H9 (cell line): ENCODE measurements around the gene GLYATL3. TPM values are rescaled to one million over a fixed set of nuclear protein-coding genes. Genes with fewer than 3 reads are reported as not detected.

Experiments used
- DNase-seq: peaks from one replicate; pipeline ENCODE4 v3.0.0-alpha.2; 2017
- H2AFZ ChIP-seq: one replicate; pipeline ENCODE4 v1.6.1; 2013; ENCODE audit warnings: mild to moderate bottlenecking, low read length, control low read depth, moderate library complexity
- H2AK5ac ChIP-seq: 2 replicates; pipeline ENCODE4 v1.6.1; 2013; ENCODE audit warnings: low read length, control low read depth, mixed read lengths; ENCODE audit not compliant: insufficient read length
- H2BK120ac ChIP-seq: one replicate; pipeline ENCODE4 v1.6.1; 2013; ENCODE audit warnings: low read depth, mild to moderate bottlenecking, low read length, control low read depth, inconsistent platforms; ENCODE audit not compliant: poor library complexity, severe bottlenecking
- H2BK12ac ChIP-seq: 2 replicates; pipeline ENCODE4 v1.6.1; 2013; ENCODE audit warnings: low read length, control low read depth, mixed read lengths, low read depth; ENCODE audit not compliant: insufficient read length
- H2BK15ac ChIP-seq: 2 replicates; pipeline ENCODE4 v1.6.1; 2013; ENCODE audit warnings: low read depth, low read length, control low read depth
- H2BK20ac ChIP-seq: one replicate; pipeline ENCODE4 v1.6.1; 2013; ENCODE audit warnings: low read depth, mild to moderate bottlenecking, low read length, control low read depth, inconsistent platforms; ENCODE audit not compliant: poor library complexity, severe bottlenecking
- H2BK5ac ChIP-seq: 2 replicates; pipeline ENCODE4 v1.6.1; 2013; ENCODE audit warnings: low read length, control low read depth, mixed read lengths; ENCODE audit not compliant: insufficient read length
- H3K14ac ChIP-seq: 2 replicates; pipeline ENCODE4 v1.6.1; 2013; ENCODE audit warnings: low read length, control low read depth; ENCODE audit not compliant: insufficient read depth
- H3K18ac ChIP-seq: 2 replicates; pipeline ENCODE4 v1.6.1; 2013; ENCODE audit warnings: low read depth, mild to moderate bottlenecking, mixed read lengths, low read length, control low read depth; ENCODE audit not compliant: insufficient read length
- H3K23ac ChIP-seq: 2 replicates; pipeline ENCODE4 v1.6.1; 2013; ENCODE audit warnings: low read length, control low read depth, mixed read lengths, low read depth; ENCODE audit not compliant: insufficient read length
- H3K23me2 ChIP-seq: 2 replicates; pipeline ENCODE4 v1.6.1; 2013; ENCODE audit warnings: low read depth, mild to moderate bottlenecking, mixed read lengths, low read length, control low read depth; ENCODE audit not compliant: insufficient read length, poor library complexity, severe bottlenecking
- H3K27ac ChIP-seq: 2 replicates; pipeline ENCODE4 v1.5.1; 2013; ENCODE audit warnings: low read length, control low read depth, mixed read lengths, low read depth; ENCODE audit not compliant: insufficient read length
- H3K27me3 ChIP-seq: 2 replicates; pipeline ENCODE4 v1.6.1; 2013; ENCODE audit warnings: low read length, control low read depth, inconsistent platforms; ENCODE audit not compliant: insufficient read depth
- H3K4ac ChIP-seq: 2 replicates; pipeline ENCODE4 v1.6.1; 2013; ENCODE audit warnings: low read depth, mild to moderate bottlenecking, control low read depth, inconsistent platforms, low read length, moderate library complexity
- H3K4me1 ChIP-seq: 2 replicates; pipeline ENCODE4 v1.6.1; 2013; ENCODE audit warnings: low read length, control low read depth, inconsistent platforms; ENCODE audit not compliant: insufficient read depth
- H3K4me2 ChIP-seq: 2 replicates; pipeline ENCODE4 v1.6.1; 2013; ENCODE audit warnings: low read length, control low read depth, mixed read lengths; ENCODE audit not compliant: insufficient read length, insufficient read depth
- H3K56ac ChIP-seq: 2 replicates; pipeline ENCODE4 v1.6.1; 2013; ENCODE audit warnings: low read depth, mild to moderate bottlenecking, mixed read lengths, low read length, control low read depth; ENCODE audit not compliant: insufficient read length
- H3K79me1 ChIP-seq: 2 replicates; pipeline ENCODE4 v1.6.1; 2013; ENCODE audit warnings: low read depth, mild to moderate bottlenecking, moderate library complexity, low read length, control low read depth, inconsistent platforms; ENCODE audit not compliant: insufficient read depth, poor library complexity, severe bottlenecking
- H3K79me2 ChIP-seq: 2 replicates; pipeline ENCODE4 v1.6.1; 2013; ENCODE audit warnings: low read length, control low read depth, inconsistent platforms; ENCODE audit not compliant: insufficient read depth
- H3K9ac ChIP-seq: 2 replicates; pipeline ENCODE4 v1.6.1; 2013; ENCODE audit warnings: low read length, control low read depth, mixed read lengths; ENCODE audit not compliant: insufficient read length; ENCODE audit errors: extremely low read depth
- H3K9me3 ChIP-seq: one replicate; pipeline ENCODE4 v1.6.1; 2013; ENCODE audit warnings: low read depth, low read length, inconsistent platforms; ENCODE audit not compliant: control insufficient read depth
- H3T11ph ChIP-seq: one replicate; pipeline ENCODE4 v1.6.1; 2013; ENCODE audit warnings: mild to moderate bottlenecking, low read length, control low read depth, inconsistent platforms
- H4K20me1 ChIP-seq: one replicate; pipeline ENCODE4 v1.6.1; 2013; ENCODE audit not compliant: control insufficient read depth, insufficient read length, insufficient read depth
- H4K5ac ChIP-seq: 2 replicates; pipeline ENCODE4 v1.6.1; 2013; ENCODE audit warnings: low read depth, mild to moderate bottlenecking, mixed read lengths, low read length, control low read depth; ENCODE audit not compliant: insufficient read length
- H4K8ac ChIP-seq: replicated peaks from 2 replicates; pipeline ENCODE4 v1.6.1; 2013; ENCODE audit warnings: low read length, control low read depth, mixed read lengths, low read depth; ENCODE audit not compliant: insufficient read length
- H4K91ac ChIP-seq: 2 replicates; pipeline ENCODE4 v1.6.1; 2013; ENCODE audit warnings: low read depth, mild to moderate bottlenecking, moderate library complexity, mixed read lengths, low read length, control low read depth; ENCODE audit not compliant: insufficient read length
- H3K27ac Mint-ChIP-seq, 3 experiments: 2 replicates in 2 of 3; 3 replicates in 1 of 3; pipeline ENCODE4 v1.8.0; 2020 to 2021; ENCODE audit warnings: mixed read lengths in 3 of 3, mild to moderate bottlenecking in 1 of 3, moderate library complexity in 1 of 3
- H3K27me3 Mint-ChIP-seq: 2 replicates; pipeline ENCODE4 v1.8.0; 2021; ENCODE audit warnings: low read depth, mild to moderate bottlenecking, moderate library complexity, mixed read lengths
- H3K36me3 Mint-ChIP-seq, 3 experiments: 2 replicates in 2 of 3; 3 replicates in 1 of 3; pipeline ENCODE4 v1.8.0; 2020 to 2021; ENCODE audit warnings: low read depth in 3 of 3, mixed read lengths in 3 of 3; ENCODE audit not compliant: insufficient read depth in 1 of 3
- H3K4me1 Mint-ChIP-seq, 2 experiments: 2 replicates each; pipeline ENCODE4 v1.8.0; 2020; ENCODE audit warnings: mixed read lengths in 2 of 2
- H3K4me3 Mint-ChIP-seq, 2 experiments: 2 replicates in 1 of 2; 3 replicates in 1 of 2; pipeline ENCODE4 v1.8.0; 2020 to 2021; ENCODE audit warnings: mild to moderate bottlenecking in 2 of 2, mixed read lengths in 2 of 2, moderate library complexity in 1 of 2
- H3K9me3 Mint-ChIP-seq, 2 experiments: 2 replicates in 1 of 2; 3 replicates in 1 of 2; pipeline ENCODE4 v1.8.0; 2020; ENCODE audit warnings: mild to moderate bottlenecking in 2 of 2, mixed read lengths in 2 of 2, moderate library complexity in 1 of 2
- WGBS: extraction: QIAGEN DNeasy Blood & Tissue Kit; methylation state at CpG from one replicate; pipeline ENCODE4 v1.1.7; 2013; ENCODE audit warnings: missing lambda C conversion rate, low lambda C conversion rate, mixed read lengths; ENCODE audit not compliant: insufficient read length; ENCODE audit errors: extremely low coverage; 5-methylcytosine and 5-hydroxymethylcytosine counted together
- total RNA-seq: library from RNA; stranded (reverse); gene quantifications from 2 replicates; pipeline ENCODE4 v1.2.1, GENCODE V29; 2021
- TF ChIP-seq, protein P1 (sequence below): fragments of 200-600 bp; sonication (generic); conservative IDR thresholded peaks from 3 replicates; pipeline ENCODE4 v1.8.0; 2021; ENCODE audit warnings: antibody characterized with exemption, mild to moderate bottlenecking

Gene GLYATL3
- total RNA-seq, 1 experiment from 2014 or later = not detected

DNA sequence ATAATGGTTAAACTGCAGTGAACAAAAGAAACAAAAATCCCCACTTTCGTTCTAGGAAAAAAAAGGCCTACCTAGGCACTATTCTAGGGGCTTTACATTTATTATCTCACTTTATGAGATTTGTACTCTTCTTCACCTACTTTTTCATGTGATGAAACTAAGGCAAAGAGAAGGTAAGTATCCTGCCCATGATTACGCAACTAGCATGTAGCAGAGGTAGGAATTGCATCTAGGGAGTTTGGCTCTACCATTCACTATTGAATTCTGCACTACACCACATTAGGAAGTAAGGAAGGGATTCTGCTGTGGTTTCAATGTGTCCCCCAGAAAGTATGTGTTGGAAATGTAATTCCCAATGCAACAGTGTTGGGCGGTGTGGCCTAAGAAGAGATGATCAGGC, 39.4 kb downstream of the GLYATL3 start:
- no peak overlapping the region for H2BK12ac ChIP-seq
- H3K27ac ChIP-seq = no peak overlapping the region
- H3K18ac ChIP-seq = no peak overlapping the region
- no peak overlapping the region for H2BK120ac ChIP-seq
- no peak overlapping the region for H3K9ac ChIP-seq
- H3K27ac Mint-ChIP-seq = no peak overlapping the region
- no peaks in the 10 kb centered on the region for H3K27me3 Mint-ChIP-seq
- H3K56ac ChIP-seq = no peak overlapping the region
- H2BK5ac ChIP-seq = no peak overlapping the region
- H4K20me1 ChIP-seq = no peaks in the 10 kb centered on the region
- H3K14ac ChIP-seq = no peak overlapping the region
- no peak overlapping the region for H3K4me3 Mint-ChIP-seq
- no peaks in the 10 kb centered on the region for H3K9me3 ChIP-seq
- H4K5ac ChIP-seq = no peak overlapping the region
- H3K9me3 Mint-ChIP-seq = 0 out of 5 replicates have a peak, but pooled peaks cover 0 to 5% of the 10 kb centered on the region in 2 experiments
- H2BK15ac ChIP-seq = no peak overlapping the region
- no CpG with 5 or more reads among the region's 3 CpGs for WGBS
- no peak overlapping the region for H3K23ac ChIP-seq
- H2BK20ac ChIP-seq = no peak overlapping the region
- H3T11ph ChIP-seq = no peak overlapping the region
- H3K4me1 ChIP-seq = no peaks in the 10 kb centered on the region
- DNase-seq = no peak
- no peak overlapping the region for H4K91ac ChIP-seq
- H4K8ac ChIP-seq = no peak overlapping the region
- TF ChIP-seq, protein P1, sequence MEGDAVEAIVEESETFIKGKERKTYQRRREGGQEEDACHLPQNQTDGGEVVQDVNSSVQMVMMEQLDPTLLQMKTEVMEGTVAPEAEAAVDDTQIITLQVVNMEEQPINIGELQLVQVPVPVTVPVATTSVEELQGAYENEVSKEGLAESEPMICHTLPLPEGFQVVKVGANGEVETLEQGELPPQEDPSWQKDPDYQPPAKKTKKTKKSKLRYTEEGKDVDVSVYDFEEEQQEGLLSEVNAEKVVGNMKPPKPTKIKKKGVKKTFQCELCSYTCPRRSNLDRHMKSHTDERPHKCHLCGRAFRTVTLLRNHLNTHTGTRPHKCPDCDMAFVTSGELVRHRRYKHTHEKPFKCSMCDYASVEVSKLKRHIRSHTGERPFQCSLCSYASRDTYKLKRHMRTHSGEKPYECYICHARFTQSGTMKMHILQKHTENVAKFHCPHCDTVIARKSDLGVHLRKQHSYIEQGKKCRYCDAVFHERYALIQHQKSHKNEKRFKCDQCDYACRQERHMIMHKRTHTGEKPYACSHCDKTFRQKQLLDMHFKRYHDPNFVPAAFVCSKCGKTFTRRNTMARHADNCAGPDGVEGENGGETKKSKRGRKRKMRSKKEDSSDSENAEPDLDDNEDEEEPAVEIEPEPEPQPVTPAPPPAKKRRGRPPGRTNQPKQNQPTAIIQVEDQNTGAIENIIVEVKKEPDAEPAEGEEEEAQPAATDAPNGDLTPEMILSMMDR = no peak
- H2AK5ac ChIP-seq = no peak overlapping the region
- H3K23me2 ChIP-seq = no peaks in the 10 kb centered on the region
- no peaks in the 10 kb centered on the region for H3K27me3 ChIP-seq
- no peaks in the 10 kb centered on the region for H3K79me2 ChIP-seq
- no peak overlapping the region for H3K4ac ChIP-seq
- no peaks in the 10 kb centered on the region for H3K79me1 ChIP-seq
- H3K36me3 Mint-ChIP-seq = no peaks in the 10 kb centered on the region
- H3K4me2 ChIP-seq = no peak overlapping the region
- peaks cover 7% of the 10 kb centered on the region in 2 experiments for H3K4me1 Mint-ChIP-seq
- H2AFZ ChIP-seq = no peak overlapping the region
